ENCODE measurements around the gene TATDN3.
"Not testable (repeated sequence)": the region's sequence is repeated elsewhere in the genome, so short reads cannot be mapped to it uniquely, and the experiment has no call there.

The TATDN3 gene

DNA sequence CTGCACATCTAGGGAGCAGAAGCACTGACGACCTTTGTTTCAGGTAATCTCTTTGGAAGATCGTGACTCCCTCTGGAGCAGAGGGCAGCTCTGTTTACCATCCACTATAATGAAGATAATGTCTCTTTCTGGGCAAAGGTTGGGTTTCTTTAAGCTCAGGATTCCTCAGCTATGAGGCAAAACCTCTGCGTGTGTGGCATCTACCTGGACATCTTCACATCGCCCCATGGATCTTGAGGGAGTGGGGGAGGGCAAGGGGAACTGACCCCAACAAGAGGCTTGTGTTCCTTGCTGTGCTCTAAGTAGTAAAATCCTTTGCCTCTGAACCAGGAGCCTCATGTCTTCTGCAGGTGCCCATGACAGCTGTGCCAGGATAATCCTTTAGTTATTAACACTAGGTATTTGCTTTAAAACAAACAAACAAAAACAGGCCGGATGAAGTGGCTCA lies 36.2 kb downstream of the TATDN3 start:
- DNase-seq (ENCODE audit: low spot score), result no peak

DNA sequence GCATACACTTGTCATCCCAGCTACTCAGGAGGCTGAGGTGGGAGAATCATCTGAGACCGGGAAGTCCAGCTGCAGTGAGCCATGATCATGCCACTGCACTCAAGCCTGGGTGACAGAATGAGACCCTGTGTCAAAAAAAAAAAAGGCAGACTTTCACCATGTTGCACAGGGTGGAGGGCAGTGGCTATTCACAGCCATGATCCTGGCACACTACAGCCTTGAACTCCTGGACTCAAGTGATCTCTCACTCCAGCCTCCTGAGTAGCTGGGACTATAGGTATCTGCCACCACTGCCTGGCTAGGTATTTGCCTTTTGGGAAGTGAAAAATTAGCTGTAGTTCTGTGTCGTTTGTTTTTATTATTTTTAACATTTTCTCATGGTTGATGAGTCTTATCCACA lies 36.7 kb downstream of the TATDN3 start:
- DNase-seq (ENCODE audit: low spot score), result no peak

DNA sequence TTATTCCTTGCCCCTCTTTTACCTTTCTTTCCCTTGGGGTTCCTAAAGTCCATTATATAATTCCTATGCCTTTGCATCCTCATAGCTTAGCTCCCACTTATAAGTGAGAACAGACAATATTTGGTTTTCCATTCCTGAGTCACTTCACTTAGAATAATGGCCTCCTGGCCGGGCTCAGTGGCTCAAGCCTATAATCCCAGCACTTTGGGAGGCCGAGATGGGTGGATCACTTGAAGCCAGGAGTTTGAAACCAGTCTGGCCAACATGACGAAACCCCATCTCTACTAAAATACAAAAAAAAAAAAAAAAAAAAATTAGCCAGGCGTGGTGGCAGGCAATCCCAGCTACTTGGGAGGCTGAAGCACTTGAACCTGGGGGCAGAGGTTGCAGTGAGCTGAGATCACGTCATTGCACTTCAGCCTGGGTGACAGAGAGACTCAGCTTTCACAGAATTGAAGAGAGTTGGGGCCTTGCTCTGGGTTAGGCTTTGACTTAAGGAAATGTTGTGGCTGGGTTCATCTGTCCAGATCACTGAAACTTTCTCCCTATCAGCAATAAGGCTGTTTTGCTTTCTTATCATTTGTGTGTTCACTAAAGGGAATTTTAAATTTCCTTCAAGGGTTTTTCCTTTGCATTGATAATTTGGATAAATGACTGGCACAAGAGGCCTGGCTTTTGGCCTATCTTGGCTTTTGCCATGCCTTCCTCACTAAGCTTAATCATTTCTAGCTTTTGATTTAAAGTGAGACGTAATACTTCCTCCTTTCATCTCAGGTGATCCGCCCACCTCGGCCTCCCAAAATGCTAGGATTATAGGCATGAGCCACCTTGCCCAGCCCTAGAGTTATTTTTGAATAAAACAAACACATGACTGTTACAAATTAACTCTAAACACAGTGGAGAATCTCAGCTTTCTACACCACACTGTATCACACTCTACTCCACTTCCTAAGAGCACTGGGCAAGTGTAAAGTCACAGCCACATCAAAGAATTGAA lies 41.8 kb downstream of the TATDN3 start:
- peak; percentile 85 for DNase-seq (ENCODE audit: low spot score)

DNA sequence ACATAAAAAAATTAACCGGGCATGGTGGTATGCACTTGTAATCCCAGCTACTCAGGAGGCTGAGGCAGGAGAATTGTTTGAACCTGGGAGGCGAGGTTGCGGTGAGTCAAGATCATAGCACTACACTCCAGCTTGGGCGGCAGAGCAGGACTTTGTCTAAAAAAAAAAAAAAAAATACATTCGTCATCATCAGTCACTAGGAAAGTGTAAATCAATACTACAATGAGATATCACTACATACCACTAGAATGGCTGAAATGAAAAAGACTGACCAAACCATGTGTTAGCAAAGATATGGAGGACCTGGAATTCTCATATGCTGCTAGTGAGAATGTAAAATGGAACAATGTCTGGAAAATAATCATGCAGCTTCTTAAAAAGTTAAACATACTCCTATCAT lies 46.5 kb downstream of the TATDN3 start:
- DNase-seq (ENCODE audit: low spot score), result peak; percentile 20

DNA sequence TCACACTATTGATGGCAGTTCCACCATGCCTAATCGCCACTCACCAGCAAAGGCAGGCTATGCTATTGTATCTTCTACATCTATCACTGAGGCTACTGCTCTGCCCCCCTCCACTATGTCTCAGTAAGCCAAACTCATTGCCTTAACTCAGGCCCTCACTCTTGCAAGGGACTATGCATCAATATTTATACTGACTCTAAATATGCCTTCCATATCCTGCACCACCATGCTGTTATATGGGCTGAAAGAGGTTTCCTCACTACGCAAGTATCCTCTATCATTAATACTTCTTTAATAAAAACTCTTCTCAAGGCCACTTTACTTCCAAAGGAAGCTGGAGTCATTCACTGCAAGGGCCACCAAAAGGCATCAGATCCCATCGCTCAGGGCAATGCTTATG lies 52.8 kb downstream of the TATDN3 start:
- not testable (repeated sequence) for DNase-seq (ENCODE audit: low spot score)

DNA sequence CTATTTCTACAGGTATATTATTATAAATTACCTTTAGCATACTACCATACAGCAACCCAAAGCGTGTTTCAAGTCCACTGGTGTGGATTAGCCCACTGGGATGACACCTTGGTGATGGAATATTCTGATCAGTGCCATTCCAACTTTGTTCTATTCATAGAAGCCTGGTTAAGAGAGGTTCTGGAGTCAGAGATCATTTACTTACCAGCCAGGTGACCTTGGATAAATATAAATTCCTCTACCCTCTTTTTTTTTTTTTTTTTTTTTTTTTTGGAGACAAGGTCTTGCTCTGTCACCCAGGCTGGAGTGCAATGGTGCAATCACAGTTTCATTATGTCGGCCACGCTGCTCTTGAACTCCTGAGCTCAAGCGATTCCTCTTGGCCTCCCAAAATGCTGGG lies 55.9 kb downstream of the TATDN3 start, which contains the start of gene SPATA45:
Gene SPATA45 (minus strand): TSS at position 101 of the 400 bp plus-strand sequence. CDS start 11,500 bp downstream, outside the sequence.
- no peak for DNase-seq (ENCODE audit: low spot score)

DNA sequence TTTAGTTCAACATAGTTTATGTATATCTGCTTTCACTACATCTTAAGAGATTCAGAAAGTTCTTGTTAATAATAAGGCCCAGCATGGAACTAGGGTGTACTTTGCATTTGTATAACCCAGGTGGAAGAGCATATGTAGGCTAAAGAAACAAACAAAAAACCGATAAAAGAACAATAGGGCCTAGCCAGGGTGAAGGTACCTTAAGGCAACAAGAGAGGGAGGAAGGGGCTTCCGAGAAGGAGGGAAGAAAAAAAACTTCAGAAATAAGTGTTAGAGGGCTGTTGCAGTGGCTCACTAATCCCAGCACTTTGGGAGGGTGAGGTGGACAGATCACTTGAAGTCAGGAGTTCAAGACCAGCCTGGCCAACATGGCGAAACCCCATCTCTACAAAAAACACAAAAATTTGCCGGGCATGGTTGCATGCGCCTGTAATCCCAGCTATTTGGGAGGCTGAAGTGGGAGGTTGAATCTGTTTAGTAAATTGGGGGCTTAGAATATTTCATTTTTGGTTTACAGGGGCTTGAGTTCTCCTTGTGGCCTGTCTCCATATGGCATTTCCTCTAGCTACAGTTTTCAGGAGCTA lies 60.5 kb downstream of the TATDN3 start:
- DNase-seq (ENCODE audit: low spot score), result no peak

DNA sequence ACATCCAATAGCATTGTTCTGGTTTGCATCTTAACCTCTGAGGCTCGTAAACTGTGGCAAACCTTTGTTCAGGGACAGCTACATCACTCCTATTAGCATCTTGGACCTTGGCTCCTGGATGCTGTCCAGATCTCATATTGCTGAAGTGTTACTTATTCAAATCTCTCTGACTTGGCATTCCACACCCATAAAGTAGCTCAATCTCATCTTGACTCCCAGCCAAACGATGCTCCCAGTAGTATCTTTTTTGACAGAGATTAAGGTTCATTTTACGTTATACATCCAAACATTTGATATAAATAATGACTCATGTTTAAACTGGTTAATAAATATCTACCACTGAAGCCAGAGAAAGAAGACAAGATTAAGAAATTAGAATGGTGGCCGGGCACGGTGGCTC lies 62.0 kb downstream of the TATDN3 start:
- peak; percentile 46 for DNase-seq (ENCODE audit: low spot score)

DNA sequence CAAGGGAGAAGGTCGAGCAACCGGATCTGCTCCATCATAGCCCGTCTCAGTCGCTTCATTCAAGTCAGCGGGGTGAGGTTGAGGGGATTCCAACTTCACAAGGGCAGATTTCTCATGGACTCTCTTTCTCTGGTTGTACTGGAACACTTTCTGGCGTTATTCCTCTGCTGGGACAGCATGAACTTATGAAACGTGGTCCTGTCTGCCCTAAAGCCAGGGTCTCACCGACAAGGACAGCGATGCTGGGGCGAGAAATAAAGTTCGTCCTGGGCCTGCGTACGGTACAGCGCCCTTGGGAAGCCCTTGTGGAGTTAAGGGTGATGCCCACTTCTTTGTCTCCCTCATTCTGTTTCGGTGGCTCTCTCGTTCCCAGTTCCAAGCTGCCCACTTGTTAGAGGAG lies 65.1 kb downstream of the TATDN3 start:
- no peak for DNase-seq (ENCODE audit: low spot score)

DNA sequence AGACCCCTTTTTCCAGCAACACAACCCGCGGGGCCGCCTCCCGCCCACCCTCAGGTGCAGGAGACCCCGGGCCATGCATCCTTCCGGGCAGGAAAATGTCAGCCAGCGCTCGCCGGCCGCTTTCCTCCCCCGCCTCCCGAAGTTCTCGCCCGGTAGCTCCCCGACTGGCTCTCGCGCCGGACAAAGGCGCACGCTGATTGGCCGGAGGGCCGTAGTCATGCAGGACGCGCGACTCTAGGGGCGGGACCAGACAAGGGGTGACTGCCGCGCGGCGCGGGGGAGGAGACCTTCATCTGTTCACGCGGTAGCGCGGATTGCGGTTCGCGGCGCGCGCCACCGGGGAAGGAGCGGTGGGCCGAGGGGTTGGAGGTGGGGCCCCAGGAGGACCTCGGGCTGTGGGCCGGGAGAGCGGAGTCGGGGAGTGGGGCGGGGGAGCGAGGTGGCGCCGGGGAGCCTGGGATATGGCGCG lies 66.3 kb downstream of the TATDN3 start, which contains the start of gene FLVCR1:
Gene FLVCR1 (plus strand): TSS at position 284 of the 469 bp plus-strand sequence. CDS start 178 bp downstream, at position 462.
- peak; percentile 97 for DNase-seq (ENCODE audit: low spot score)

DNA sequence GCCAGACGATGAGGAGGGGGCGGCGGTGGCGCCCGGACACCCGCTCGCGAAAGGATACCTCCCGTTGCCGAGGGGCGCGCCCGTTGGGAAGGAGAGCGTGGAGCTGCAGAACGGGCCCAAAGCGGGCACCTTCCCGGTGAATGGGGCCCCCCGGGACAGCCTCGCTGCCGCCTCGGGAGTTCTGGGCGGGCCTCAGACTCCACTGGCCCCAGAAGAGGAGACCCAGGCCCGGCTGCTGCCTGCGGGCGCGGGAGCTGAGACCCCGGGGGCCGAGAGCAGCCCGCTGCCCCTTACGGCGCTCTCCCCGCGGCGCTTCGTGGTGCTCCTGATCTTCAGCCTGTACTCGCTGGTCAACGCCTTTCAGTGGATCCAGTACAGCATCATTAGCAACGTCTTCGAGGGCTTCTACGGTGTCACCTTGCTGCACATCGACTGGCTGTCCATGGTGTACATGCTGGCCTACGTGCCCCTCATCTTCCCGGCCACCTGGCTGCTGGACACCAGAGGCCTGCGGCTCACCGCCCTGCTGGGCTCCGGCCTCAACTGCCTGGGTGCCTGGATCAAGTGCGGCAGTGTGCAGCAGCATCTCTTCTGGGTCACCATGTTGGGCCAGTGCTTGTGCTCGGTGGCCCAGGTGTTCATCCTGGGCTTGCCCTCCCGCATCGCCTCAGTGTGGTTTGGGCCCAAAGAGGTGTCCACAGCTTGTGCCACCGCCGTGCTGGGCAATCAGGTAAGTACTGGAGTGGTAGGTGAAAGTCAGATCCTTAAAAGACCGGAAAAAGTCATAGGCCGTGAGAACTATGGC lies 67.0 kb downstream of the TATDN3 start:
- peak; percentile 47 for DNase-seq (ENCODE audit: low spot score)

DNA sequence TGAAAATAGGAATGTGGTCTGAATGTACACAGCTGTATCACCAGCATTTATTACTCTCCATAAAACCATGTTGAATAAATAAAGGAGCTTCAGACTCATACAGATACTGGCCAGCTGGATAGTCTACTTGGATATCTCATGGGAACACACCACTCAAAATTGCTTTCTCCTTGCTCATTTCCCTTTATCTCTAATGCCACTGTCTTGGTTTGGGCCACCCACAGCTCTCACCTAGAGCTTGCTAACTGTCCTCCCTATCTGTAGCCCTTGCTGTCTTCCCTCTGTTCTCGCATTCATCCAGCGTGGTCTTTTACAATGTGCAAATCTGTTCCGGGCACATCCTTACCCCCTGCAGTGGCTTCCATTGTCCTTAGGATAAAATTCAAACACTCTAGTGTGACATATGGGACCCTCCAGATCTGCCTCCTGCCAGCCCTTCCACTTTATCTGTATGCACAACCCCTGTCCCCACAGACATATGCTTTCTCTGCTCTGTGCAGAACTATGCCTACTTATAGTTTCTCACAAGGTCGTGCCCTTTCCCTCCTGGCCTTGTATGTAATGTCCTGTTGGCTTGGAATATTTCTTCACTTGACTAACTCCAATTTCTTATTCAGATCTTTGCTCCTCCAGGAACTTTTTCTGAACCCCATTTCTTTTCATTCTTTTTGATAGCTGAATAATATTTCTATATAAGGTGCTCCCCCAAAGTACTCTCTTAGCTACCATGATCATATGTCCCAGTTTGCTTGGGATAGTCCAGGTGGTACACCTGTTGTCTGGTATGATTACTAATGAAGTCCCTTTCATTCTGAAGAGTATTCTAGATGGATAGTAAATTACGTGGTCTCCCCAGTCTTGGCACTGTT lies 69.3 kb downstream of the TATDN3 start:
- no peak for DNase-seq (ENCODE audit: low spot score)

DNA sequence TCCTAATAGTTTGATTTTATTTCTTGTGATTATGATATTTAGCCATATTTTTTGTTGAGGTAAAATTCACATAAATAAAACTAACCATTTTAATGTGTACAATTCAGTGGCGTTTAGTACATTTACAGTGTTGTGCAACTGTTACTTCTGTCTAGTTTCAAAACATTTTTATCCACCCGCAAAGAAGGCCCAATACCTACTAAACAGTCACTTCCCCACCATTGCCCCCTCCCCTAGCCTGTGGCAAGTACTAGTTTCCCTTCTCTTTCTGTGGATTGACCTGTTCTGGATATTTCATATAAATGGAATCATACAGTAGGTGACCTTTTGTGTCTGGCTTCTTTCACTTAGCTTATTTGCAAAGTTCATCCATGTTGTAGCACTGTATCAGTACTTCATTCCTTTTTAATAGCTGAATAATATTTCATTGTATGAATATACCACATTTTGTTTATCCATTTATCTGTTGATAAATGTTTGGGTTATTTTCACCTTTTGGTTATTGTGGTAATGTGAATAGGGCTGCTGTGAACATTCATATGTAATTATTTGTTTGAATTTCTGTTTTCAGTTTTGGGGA lies 70.5 kb downstream of the TATDN3 start:
- no peak for DNase-seq (ENCODE audit: low spot score)

DNA sequence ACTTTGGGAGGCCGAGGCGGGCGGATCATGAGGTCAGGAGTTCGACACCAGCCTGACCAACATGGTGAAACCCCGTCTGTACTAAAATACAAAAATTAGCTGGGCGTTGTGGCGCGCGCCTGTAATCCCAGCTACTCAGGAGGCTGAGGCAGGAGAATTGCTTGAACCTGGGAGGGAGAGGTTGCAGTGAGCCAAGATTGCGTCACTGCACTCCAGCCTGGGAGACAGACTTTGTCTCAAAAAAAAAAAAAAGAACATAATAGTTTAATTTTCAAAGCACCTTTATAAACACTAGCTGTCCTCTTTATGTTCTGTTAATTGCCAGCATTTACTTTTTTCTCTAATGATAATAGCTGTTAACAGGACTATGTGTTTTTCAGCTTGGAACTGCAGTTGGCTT lies 71.7 kb downstream of the TATDN3 start:
- not testable (repeated sequence) for DNase-seq (ENCODE audit: low spot score)

DNA sequence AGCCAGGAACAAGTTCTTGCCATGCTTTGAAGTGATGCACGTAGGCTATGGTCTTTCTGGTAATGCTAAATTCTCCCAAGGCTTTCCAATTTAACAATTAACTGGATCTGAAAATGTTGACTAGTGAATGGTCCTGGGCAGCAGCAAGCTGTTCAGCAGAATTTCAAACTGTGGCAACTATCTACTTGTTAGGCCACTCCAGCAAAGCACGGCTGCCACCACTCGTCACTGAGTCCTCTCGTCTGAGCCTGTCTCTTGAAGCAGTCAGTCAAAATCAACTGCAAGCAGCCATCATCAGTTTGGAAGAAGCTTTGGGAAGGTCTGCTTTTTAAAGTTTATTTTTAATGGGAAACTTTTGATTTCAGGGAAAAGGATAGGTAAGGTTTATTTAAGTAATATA lies 72.5 kb downstream of the TATDN3 start:
- DNase-seq (ENCODE audit: low spot score), result no peak
